ENCODE measurements around the gene CYTIP. TPM values are rescaled to one million over a fixed set of nuclear protein-coding genes. Genes with fewer than 3 reads are reported as not detected.
"Not testable (repeated sequence)": the region's sequence is repeated elsewhere in the genome, so short reads cannot be mapped to it uniquely, and the experiment has no call there.

Gene CYTIP
- polyA plus RNA-seq, 2 of the 4 experiments (the other 2 are of a cell fraction) = 0.34 TPM; not detected in 1

DNA sequence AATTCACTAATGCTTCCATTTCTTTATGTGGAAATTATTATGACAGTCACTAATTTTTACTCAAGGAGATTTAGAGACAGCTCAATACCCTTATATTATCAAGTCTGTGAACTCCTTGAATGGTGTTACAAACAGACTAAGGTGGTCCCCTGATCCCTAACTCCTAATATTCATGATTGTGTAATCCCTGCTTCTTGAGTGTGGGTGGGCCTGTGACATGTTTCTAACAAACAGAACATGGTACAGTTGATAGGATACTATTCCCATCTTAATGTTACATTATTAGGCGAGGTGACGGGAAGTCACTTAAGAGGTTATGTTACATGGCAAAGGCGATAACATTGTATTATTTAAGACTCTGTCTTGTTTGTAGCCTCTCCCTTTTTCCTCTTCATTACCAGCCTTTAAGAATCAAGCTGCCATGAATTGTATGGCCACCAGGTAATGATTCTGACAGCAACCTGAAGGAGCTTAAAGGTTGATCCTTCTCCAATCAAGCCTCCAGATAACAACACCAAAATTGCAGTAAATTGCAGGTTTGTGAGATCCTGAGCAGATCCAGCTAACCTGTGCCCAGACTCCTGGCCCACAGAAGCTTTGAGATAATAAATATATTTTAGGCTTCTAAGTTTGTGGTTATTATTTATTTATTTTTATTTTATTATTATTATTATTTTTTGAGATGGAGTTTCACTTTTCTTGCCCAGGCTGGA, 32.1 kb downstream of the CYTIP start:
- Histone ChIP-seq H3K4me1 (no peaks in the 10 kb centered on the region), H3K9me3 (no peaks in the 10 kb centered on the region), H3K27ac (no peak overlapping the region), H3K4me3 (no peak overlapping the region), H3K4me2 (no peak overlapping the region)
- ChIA-PET CTCF (no interaction called here), POLR2A (no interaction called here)
- ATAC-seq (no peak), FAIRE-seq (no peak), DNase-seq (ENCODE audit: low read depth in 1 of 2, low spot score in 1 of 2) (no peak)
- 90% methylated on average over 3 of the region's 3 CpGs for WGBS (ENCODE audit: missing lambda C conversion rate)
- TF ChIP-seq, protein P1, sequence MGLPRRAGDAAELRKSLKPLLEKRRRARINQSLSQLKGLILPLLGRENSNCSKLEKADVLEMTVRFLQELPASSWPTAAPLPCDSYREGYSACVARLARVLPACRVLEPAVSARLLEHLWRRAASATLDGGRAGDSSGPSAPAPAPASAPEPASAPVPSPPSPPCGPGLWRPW (IDR thresholded peaks at IDR 0.05) = no peak
- no peak for TF ChIP-seq MAZ (IDR thresholded peaks at IDR 0.05; ENCODE audit: borderline replicate concordance, low read depth, low read length)
- TF ChIP-seq KDM1A (IDR thresholded peaks at IDR 0.05; ENCODE audit: low read depth) = no peak
- no peak for TF ChIP-seq FOXS1 (CRISPR knock-in tag; IDR thresholded peaks at IDR 0.05)
- no peak for TF ChIP-seq ZNF302 (CRISPR knock-in tag; IDR thresholded peaks at IDR 0.05)
- TF ChIP-seq BHLHE40 (IDR thresholded peaks at IDR 0.05; ENCODE audit: low read depth, low read length) = no peak
- TF ChIP-seq NR3C1 (IDR thresholded peaks at IDR 0.05) = no peak
- TF ChIP-seq CTCF (IDR thresholded peaks at IDR 0.05) = no peak
- no peak for TF ChIP-seq NPAS2 (CRISPR knock-in tag; IDR thresholded peaks at IDR 0.05; ENCODE audit: borderline replicate concordance)
- no peak for TF ChIP-seq NFE2L2 (conservative IDR thresholded peaks at IDR 0.05; ENCODE audit: low read length)
- no peak for TF ChIP-seq PBX3 (IDR thresholded peaks at IDR 0.05)
- no peak for TF ChIP-seq ZC3H11A (IDR thresholded peaks at IDR 0.05)
- TF ChIP-seq ESRRA (IDR thresholded peaks at IDR 0.05; ENCODE audit: borderline replicate concordance, low read length) = no peak
- TF ChIP-seq RNF2 (IDR thresholded peaks at IDR 0.05; ENCODE audit: borderline replicate concordance, low read depth) = no peak
- TF ChIP-seq HOXA7 (CRISPR knock-in tag; IDR thresholded peaks at IDR 0.05) = no peak
- no peak for TF ChIP-seq CBX8 (IDR thresholded peaks at IDR 0.05)
- TF ChIP-seq RCOR1 (IDR thresholded peaks at IDR 0.05; ENCODE audit: low read depth, low read length) = no peak
- TF ChIP-seq, protein P2, sequence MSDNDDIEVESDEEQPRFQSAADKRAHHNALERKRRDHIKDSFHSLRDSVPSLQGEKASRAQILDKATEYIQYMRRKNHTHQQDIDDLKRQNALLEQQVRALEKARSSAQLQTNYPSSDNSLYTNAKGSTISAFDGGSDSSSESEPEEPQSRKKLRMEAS (IDR thresholded peaks at IDR 0.05) = no peak

- ATAC-seq; POLR2A ChIA-PET; H3K4me2 ChIP-seq; H3K4me3 ChIP-seq; FAIRE-seq; H3K27ac ChIP-seq; H3K9me3 ChIP-seq; H3K4me1 ChIP-seq; CTCF ChIA-PET; DNase-seq (ENCODE audit: low read depth in 1 of 2, low spot score in 1 of 2): not testable (repeated sequence)
Measured at GRCh38 chr2:157405398-157405797, 38.5 kb downstream of the CYTIP start.

DNA sequence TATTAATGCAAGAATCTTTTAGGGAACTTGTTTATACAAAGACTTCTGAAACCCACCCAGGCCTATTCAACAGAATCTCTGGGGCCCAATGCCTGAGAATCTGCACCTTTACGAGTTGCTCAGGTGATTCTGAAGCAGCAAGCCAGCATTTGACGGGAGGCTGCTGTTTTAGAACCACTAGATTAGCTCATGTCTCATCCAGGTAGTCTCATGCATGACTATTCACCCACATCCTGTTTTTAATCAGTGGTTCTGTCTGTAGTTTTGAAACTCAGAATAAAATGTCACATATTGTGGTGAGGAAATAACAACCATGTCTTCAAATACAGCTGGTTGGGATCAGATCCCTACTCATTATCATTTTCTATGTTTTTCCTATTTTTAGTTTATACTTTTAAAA, 39.5 kb downstream of the CYTIP start:
- Histone ChIP-seq H3K27ac (no peak overlapping the region), H3K4me2 (no peak overlapping the region), H3K4me3 (no peak overlapping the region), H3K9me3 (no peaks in the 10 kb centered on the region), H3K4me1 (no peaks in the 10 kb centered on the region)
- no peak for ATAC-seq
- no peak for DNase-seq (ENCODE audit: low read depth in 1 of 2, low spot score in 1 of 2)
- no peak for TF ChIP-seq TFCP2L1 (CRISPR knock-in tag; IDR thresholded peaks at IDR 0.05)
- TF ChIP-seq CHD4 (IDR thresholded peaks at IDR 0.05; ENCODE audit: borderline replicate concordance) = no peak
- no peak for TF ChIP-seq KDM5A (IDR thresholded peaks at IDR 0.05)
- FAIRE-seq = no peak
- WGBS (ENCODE audit: missing lambda C conversion rate) = 29% methylated on average over 2 of the region's 2 CpGs
- POLR2A ChIA-PET = no interaction called here
- CTCF ChIA-PET = interaction anchor here (1.1 kb wide), 1 partner anchor 9 kb away, joined by 3 read pairs; no protein-coding TSS in a partner anchor

GRCh38 chr2:157402801-157403485, 40.9 kb downstream of the CYTIP start:
- CTCF ChIA-PET = not testable (repeated sequence)

More at GRCh38 chr2:157402801-157403485, 40.9 kb downstream of the CYTIP start:
- H3K4me1 ChIP-seq; ATAC-seq; H3K4me3 ChIP-seq; DNase-seq (ENCODE audit: low read depth in 1 of 2, low spot score in 1 of 2); H3K27ac ChIP-seq; H3K9me3 ChIP-seq; POLR2A ChIA-PET; H3K4me2 ChIP-seq; FAIRE-seq: not testable (repeated sequence)
- 36% methylated on average over 11 of the region's 15 CpGs for WGBS (ENCODE audit: missing lambda C conversion rate)

Data from A549 (cell line).